HUES6 (cell line): ENCODE data around the gene PLXDC2.

ENCODE experiments used
- H3K27ac ChIP-seq: 2 replicates; pipeline ENCODE4 v1.7.0; 2013; ENCODE audit warnings: low read depth, mild to moderate bottlenecking, low read length, inconsistent platforms
- H3K27me3 ChIP-seq: 2 replicates; pipeline ENCODE4 v1.6.1; 2013; ENCODE audit warnings: low read length; ENCODE audit not compliant: control insufficient read depth, insufficient read depth
- H3K36me3 ChIP-seq: 2 replicates; pipeline ENCODE4 v1.6.1; 2013; ENCODE audit warnings: low read length; ENCODE audit not compliant: control insufficient read depth, insufficient read depth
- H3K4me1 ChIP-seq: 2 replicates; pipeline ENCODE4 v1.6.1; 2013; ENCODE audit warnings: low read length; ENCODE audit not compliant: control insufficient read depth, insufficient read depth
- H3K4me3 ChIP-seq: 2 replicates; pipeline ENCODE4 v1.5.1; 2013; ENCODE audit warnings: low read depth, low read length
- H3K9ac ChIP-seq: one replicate; pipeline ENCODE4 v1.6.1; 2013; ENCODE audit warnings: mild to moderate bottlenecking, low read length
- H3K9me3 ChIP-seq: 2 replicates; pipeline ENCODE4 v1.6.1; 2013; ENCODE audit warnings: low read depth, low read length; ENCODE audit not compliant: control insufficient read depth, insufficient read depth

Gene PLXDC2

DNA sequence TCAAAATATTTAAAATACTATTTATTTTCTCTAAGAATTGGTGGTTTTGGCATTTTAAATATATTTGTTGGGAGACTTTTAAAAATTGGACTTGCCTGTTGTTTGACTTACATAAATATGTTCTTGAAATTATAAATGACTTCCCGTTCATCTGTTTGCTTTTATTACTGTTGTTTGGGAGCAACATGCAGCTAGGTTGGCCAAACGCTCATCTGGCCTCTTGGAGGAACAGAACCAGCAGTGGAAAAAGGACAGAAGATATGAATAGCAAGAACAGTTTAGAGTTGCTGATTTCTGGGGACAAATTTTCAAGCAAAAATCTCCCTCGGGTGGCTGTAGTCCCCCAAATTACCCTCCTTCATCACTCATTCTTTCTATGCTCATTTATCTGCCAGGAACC is 41.6 kb downstream of the PLXDC2 start:
- Histone ChIP-seq H3K36me3 (no peaks in the 10 kb centered on the region), H3K27ac (no peak overlapping the region), H3K9ac (no peak overlapping the region), H3K27me3 (no peaks in the 10 kb centered on the region), H3K4me3 (no peak overlapping the region), H3K4me1 (peaks cover 7% of the 10 kb centered on the region; the same call in 1 of the 2 replicates), H3K9me3 (no peaks in the 10 kb centered on the region)

DNA sequence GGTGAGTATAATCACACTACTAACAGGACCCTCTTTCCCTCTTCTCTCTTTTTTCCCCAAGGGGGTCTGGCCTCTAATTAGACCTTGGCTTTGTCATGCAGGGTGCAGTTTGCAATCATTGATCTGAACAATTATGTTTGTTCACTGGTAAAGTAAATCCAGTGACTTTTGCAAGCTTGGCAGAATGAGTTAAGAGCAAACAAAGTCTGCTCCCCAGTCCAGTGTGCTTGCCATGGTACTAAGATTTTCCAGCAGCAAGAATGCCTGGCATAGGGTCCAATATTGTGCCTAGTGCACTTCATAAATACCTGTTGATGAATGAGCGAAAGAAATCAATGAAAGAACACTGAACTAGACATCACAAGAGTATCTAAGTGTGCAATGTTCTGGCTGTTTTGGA is 43.9 kb downstream of the PLXDC2 start:
- no peaks in the 10 kb centered on the region for H3K9me3 ChIP-seq
- no peak overlapping the region for H3K9ac ChIP-seq
- H3K27me3 ChIP-seq, result no peaks in the 10 kb centered on the region
- H3K4me1 ChIP-seq, result 0 out of 2 replicates have a peak, but pooled peaks cover 2% of the 10 kb centered on the region
- H3K36me3 ChIP-seq, result no peaks in the 10 kb centered on the region
- H3K27ac ChIP-seq, result no peak overlapping the region
- H3K4me3 ChIP-seq, result no peak overlapping the region

DNA sequence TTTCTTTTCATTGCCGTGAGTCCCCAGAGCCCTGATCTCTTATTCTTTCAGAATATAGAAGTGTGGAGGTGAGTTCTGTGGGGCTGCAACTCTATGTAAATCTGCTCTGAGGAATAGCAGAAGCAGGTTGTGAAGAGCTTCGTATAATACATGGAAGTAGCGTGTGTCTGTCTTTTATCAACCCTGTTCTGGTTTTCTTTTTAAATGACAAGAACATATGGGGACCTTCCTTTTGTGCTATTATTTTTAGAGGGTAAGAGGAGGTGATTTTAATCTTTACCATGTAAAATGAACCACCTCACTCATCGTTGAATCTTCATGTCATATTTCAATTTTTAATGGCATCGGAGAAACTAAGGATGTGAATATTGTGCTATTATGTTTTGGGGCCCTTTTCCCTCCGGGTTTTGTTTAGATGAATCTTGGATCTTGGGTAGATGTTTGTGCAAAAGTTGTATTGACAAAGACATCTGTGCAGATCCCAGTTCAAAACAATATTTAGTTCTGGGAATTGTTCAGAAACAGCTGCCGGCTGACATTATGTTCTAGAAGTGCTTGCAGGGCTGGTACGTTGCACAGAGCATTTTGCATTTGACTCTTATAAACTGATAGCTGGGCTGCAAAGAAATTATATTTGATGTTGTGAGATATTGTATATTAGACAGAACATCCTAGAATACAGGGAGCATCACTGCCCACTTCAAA is 46.7 kb downstream of the PLXDC2 start:
- H3K27me3 ChIP-seq, result no peaks in the 10 kb centered on the region
- H3K9ac ChIP-seq, result no peak overlapping the region
- H3K4me1 ChIP-seq, result 0 out of 2 replicates have a peak, but pooled peaks cover 2% of the 10 kb centered on the region
- H3K27ac ChIP-seq, result no peak overlapping the region
- H3K9me3 ChIP-seq, result no peaks in the 10 kb centered on the region
- no peaks in the 10 kb centered on the region for H3K36me3 ChIP-seq
- no peak overlapping the region for H3K4me3 ChIP-seq

DNA sequence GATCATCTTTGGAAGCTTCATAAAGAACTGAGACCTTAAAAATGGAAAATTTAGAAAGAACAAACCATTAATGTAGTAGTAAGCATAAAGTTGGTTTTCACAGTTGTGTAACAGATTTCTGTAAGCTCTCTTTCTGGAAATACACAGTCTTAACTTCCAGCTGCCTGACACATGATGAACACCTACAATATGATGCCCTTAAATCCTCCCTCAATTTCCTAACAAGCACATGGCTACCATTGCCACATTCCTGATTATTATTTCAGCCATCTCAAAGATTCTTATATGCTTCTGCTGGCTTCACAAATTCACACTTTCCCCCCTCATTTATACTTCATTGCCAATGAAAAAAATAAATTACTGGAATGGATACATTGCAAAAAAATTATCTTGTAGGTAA is 49.4 kb downstream of the PLXDC2 start:
- Histone ChIP-seq H3K9me3 (no peaks in the 10 kb centered on the region), H3K4me3 (no peak overlapping the region), H3K27me3 (no peaks in the 10 kb centered on the region), H3K36me3 (no peaks in the 10 kb centered on the region), H3K9ac (no peak overlapping the region), H3K27ac (no peak overlapping the region), H3K4me1 (0 out of 2 replicates have a peak, but pooled peaks cover 2% of the 10 kb centered on the region)

DNA sequence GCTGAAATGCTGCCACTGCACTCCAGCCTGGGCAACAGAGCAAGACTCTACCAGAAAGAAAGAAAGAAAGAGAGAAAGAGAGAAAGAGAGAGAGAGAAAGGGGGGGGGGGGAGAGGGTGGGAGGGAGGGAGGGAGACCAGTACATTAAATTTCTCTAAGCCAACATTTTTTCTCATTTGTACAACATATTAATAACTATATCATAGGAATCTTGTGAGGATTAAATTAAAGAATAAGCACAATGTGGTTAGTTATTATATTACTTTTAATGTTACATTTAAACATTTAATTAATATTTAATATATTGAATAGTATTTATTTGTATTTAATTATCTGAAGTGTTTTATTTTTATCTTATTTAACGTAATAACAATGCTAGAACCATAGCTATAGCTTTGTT is 53.1 kb downstream of the PLXDC2 start:
- no peaks in the 10 kb centered on the region for H3K36me3 ChIP-seq
- H3K27me3 ChIP-seq, result no peaks in the 10 kb centered on the region
- no peak overlapping the region for H3K4me3 ChIP-seq
- H3K9ac ChIP-seq, result no peak overlapping the region
- no peaks in the 10 kb centered on the region for H3K4me1 ChIP-seq
- H3K9me3 ChIP-seq, result no peaks in the 10 kb centered on the region
- H3K27ac ChIP-seq, result no peak overlapping the region

DNA sequence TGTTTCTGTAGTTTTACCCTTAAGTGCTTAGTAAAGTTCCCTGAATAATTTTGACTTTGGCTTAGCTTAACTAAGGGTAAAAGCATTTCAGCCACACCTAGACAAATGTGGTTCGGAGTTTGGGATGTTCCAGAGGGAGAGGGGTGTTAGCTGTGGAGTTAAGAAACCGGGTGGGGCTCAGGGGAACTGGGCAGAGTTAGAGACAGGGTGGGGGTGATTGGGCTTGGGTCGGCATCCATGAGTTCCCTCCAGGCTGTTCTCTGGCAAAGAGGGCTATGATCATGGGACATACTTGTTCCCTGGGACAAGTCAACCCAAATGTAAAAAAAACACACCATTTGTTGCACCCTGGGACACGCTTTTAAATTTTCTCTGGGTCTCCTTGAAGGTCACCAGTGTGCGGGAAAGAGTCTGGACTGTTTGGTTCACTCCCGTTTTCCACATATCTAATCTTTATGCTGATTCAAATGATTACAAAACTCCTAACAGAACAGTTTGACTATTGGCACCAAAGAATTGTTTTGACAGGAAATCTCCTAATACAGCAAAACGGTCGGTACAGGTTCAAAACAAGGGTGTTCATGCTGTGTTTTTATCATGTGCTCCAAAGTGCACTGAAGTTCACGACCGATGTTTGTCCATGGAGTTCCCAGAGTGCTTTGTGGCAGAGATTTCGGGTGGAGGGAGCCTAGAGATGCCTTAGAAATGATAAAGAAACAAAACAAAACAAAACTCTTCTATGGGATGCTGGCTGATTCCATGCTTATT is 56.5 kb downstream of the PLXDC2 start:
- H3K4me1 ChIP-seq, result no peaks in the 10 kb centered on the region
- H3K9ac ChIP-seq, result no peak overlapping the region
- no peaks in the 10 kb centered on the region for H3K36me3 ChIP-seq

DNA sequence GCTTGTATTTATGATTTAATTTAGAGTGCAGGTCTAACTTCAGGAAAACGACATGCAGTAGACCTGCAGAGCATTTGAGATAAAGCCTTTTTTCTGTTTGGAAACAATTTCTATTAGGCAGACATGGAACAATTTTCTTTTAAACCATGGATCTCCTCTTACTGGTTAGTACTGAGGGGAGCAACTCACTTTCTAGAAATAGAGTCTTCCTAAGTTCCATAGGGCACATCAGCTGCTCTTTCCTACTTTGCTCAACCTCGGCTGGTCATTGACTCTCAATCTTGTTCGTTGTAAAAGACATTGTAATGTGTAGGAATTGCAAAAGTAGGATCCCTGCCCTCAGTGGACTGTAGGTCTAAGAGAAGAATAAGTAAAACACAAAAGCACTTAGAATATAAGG is 58.0 kb downstream of the PLXDC2 start:
- no peaks in the 10 kb centered on the region for H3K36me3 ChIP-seq
- no peak overlapping the region for H3K4me3 ChIP-seq
- H3K27ac ChIP-seq, result no peak overlapping the region
- H3K9me3 ChIP-seq, result no peaks in the 10 kb centered on the region
- H3K4me1 ChIP-seq, result no peaks in the 10 kb centered on the region
- no peak overlapping the region for H3K9ac ChIP-seq
- H3K27me3 ChIP-seq, result no peaks in the 10 kb centered on the region

More for the DNA sequence above, 56.5 kb downstream of the PLXDC2 start:
- Histone ChIP-seq H3K9me3 (no peaks in the 10 kb centered on the region), H3K27ac (no peak overlapping the region), H3K4me3 (no peak overlapping the region), H3K27me3 (no peaks in the 10 kb centered on the region)

DNA sequence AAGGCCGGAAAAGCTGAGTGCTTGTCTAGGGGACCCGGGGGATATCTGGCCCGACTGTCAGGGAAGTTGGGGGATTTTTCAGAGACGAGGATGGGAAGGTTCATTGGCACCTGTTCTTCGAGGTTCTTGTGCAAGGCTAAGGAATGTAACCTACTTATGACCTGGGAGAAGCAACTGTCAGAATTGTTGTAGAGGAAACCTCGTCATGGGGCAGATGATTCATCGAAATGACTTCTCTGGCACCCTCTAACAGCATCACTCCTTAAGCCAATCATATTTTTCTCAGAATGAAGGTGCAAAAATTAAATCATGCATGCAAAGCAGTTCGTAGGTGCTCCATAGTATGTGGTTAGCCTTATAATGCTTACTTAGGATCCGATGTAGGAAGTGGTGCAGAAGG is 58.6 kb downstream of the PLXDC2 start:
- Histone ChIP-seq H3K9me3 (no peaks in the 10 kb centered on the region), H3K36me3 (no peaks in the 10 kb centered on the region), H3K27me3 (no peaks in the 10 kb centered on the region), H3K4me1 (no peaks in the 10 kb centered on the region), H3K4me3 (no peak overlapping the region), H3K27ac (no peak overlapping the region), H3K9ac (no peak overlapping the region)

DNA sequence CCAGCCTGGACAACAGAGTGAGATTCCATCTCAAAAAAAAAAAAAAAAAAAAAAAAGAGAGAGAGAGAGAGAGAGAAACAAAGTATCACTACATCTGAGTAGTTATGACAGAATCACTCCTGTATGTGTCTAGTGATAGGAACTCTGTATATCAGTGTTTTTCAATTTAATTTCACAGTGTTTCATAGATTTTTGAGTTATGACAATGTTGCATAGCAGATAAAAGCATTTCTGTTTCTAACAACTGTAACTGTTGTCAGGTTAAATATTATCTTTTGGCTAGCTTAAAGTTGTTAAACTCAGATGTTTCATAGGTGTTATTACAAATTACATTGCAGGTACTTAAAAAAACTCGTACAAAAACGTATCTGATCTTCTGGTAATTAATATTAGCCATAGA is 60.3 kb downstream of the PLXDC2 start:
- no peak overlapping the region for H3K4me3 ChIP-seq
- no peaks in the 10 kb centered on the region for H3K27me3 ChIP-seq
- no peaks in the 10 kb centered on the region for H3K36me3 ChIP-seq
- no peak overlapping the region for H3K9ac ChIP-seq
- H3K4me1 ChIP-seq, result no peaks in the 10 kb centered on the region
- no peaks in the 10 kb centered on the region for H3K9me3 ChIP-seq
- no peak overlapping the region for H3K27ac ChIP-seq

DNA sequence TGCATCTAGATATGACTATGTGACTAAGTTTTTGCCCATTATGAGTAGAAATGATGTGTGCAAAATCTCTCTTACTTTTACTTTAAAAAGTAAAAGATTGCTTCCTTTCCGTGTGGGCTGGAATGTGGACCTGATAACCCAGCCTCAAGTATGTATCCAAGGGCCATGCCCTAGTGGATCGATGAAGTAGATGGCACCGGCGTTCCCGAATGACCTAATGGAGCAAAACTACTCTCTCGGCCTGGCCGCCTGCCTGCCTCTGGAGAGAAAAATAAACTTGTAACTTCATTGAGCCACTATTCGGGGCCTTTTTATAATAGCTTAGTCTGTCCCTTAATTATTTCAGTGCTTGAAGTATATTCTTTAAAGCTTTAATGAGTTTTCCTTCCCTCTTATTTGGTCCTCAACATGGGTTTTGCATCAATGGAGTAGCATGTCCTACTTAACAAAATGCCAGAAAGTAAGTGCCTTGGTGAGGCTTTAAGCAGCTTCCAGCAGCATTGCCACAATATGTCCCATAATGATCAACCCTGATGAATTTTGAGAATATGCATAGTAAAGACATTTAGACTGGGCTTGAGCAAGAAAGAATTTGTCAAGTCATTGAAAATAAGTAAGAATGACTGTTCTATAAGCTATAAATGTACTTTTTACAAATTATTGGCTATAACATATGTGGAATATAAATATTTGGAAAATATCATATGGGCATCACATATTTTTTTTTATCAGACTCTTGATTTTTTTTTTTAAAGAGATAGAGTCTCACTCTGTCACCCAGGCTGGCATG is 61.4 kb downstream of the PLXDC2 start:
- no peak overlapping the region for H3K27ac ChIP-seq
- no peaks in the 10 kb centered on the region for H3K9me3 ChIP-seq
- no peaks in the 10 kb centered on the region for H3K36me3 ChIP-seq
- H3K4me3 ChIP-seq, result no peak overlapping the region
- no peaks in the 10 kb centered on the region for H3K27me3 ChIP-seq
- H3K9ac ChIP-seq, result no peak overlapping the region
- no peaks in the 10 kb centered on the region for H3K4me1 ChIP-seq

DNA sequence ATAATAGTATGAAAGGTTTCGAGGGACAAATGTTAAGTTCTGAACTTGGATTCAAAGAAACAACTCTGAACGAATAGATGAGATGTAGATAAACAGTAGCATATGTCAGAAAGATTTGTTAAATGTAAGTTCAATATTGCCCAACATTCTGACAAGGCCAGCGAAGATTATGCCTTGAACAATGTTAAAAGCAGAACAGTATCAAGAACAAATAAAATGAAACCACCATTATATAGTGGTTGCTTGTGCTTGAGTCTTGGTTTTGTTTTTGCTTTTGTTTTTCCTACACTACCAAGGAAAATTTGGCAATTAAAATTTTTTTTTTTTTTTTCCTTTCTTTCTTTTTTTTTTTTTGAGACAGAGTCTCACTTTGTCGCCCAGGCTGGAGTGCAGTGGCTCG is 66.4 kb downstream of the PLXDC2 start:
- Histone ChIP-seq H3K27ac (no peak overlapping the region), H3K4me1 (no peaks in the 10 kb centered on the region), H3K9me3 (no peaks in the 10 kb centered on the region), H3K27me3 (no peaks in the 10 kb centered on the region), H3K4me3 (no peak overlapping the region), H3K36me3 (no peaks in the 10 kb centered on the region), H3K9ac (no peak overlapping the region)
